ENCODE results near the gene MAP1S.

DNA sequence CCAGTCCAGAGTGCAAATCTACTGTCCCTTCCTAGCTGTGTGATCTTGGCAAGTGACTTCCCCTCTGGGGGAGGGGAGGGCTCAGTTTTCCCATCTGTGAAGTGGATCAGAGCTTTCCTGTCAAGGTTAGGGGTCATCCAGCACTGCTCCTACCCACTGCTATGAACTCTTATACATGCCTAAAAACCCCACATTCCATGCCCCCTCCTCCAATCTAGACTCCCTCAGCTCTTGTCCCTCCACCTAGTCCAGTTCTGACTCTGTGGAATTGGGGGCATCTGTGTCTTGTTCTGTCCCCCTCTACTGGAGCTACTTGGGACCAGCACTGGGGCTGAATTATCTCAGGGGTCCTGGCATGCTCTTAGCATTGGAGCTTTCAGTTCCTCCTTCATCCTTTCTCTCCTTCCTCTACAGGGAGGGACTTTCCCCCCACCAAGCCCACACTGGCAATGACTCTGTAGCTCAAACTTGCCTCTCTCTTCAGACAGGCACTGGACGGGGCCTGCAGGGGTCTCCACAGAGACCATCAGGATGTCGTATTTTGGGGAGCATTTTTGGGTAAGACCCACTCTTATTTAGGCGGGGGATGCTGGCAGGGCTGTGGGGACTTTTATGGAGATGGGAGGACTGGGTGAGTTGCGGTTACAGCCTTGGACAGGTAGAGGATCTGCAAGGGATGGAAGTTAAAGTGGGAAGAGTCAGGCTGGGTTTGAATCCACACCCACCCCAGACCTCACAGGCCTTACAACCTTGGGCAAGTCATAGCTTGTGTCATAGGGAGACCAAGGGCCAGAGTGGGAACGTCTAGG is 35.6 kb downstream of the MAP1S start:
- TF ChIP-seq EP300 (IDR thresholded peaks at IDR 0.05; ENCODE audit: borderline replicate concordance in 1 of 2, low read depth in 1 of 2, low read length in 1 of 2) (no peak), FOXM1 (IDR thresholded peaks at IDR 0.05; ENCODE audit: low read depth) (no peak), CTCF (IDR thresholded peaks at IDR 0.05) (no peak), TAF1 (IDR thresholded peaks at IDR 0.05; ENCODE audit: borderline replicate concordance, low read depth, low read length) (no peak), TCF12 (IDR thresholded peaks at IDR 0.05) (no peak), MAX (IDR thresholded peaks at IDR 0.05; ENCODE audit: low read depth) (no peak), JUND (IDR thresholded peaks at IDR 0.05) (no peak), GABPA (IDR thresholded peaks at IDR 0.05; ENCODE audit: low read depth) (no peak), RAD21 (IDR thresholded peaks at IDR 0.05; ENCODE audit: low read length) (no peak)

Data from SK-N-SH (cell line).